ENCODE data around the gene ZDHHC19.
"Not testable (repeated sequence)": the region's sequence is repeated elsewhere in the genome, so short reads cannot be mapped to it uniquely, and the experiment has no call there.

ZDHHC19 gene

DNA sequence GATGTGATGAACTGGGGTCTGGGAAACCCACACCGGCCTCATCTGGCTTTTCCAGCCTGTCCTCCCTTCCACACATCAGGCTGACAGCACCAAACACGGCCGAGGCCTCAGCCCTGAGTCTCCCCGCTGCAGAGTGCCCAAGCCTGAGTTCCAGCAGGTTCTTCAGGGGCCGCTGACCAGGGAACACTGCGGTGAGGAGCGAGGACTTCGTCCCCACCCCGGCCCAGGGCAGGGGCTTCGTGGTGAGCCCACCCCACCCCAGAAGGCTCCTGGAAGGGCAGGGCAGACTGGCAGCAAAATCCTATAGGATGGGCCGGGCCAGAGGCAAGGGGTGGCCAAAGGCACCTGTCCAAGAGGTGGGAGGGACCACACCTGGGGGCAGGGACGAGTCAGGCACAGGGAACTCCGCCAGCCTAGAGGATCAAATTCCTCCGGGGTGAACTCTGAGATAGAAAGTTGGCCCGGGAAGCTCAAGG lies 4.9 kb upstream of the ZDHHC19 start, which contains the start of gene SLC51A:
Gene SLC51A (plus strand): TSS at position 446 of the 476 bp plus-strand sequence. CDS start 179 bp downstream, outside the sequence.
- H3K4me3 ChIP-seq (ENCODE audit: low read depth, low read length), result no peak within 1 kb of the TSS
- no peak for TF ChIP-seq CTCF (IDR thresholded peaks at IDR 0.05; ENCODE audit: insufficient read depth, low read length, missing control alignments)
- CTCF ChIA-PET, result interaction anchor here (2.0 kb wide), 1 partner anchor 19 kb away, joined by 7 read pairs; no protein-coding TSS in a partner anchor
- POLR2A ChIA-PET, result no interaction called here
- no peak for DNase-seq (ENCODE audit: low read depth, low spot score)

GRCh38 chr3:196215493-196216020 lies 4.4 kb upstream of the ZDHHC19 start:
- no peak for DNase-seq (ENCODE audit: low read depth, low spot score)
- CTCF ChIA-PET, result interaction anchor here (2.0 kb wide), 2 partner anchors 18 to 142 kb away, joined by 6 to 7 read pairs; no protein-coding TSS in a partner anchor
- POLR2A ChIA-PET, result no interaction called here
- H3K4me3 ChIP-seq (ENCODE audit: low read depth, low read length), result no peak overlapping the region
- no peak for TF ChIP-seq CTCF (IDR thresholded peaks at IDR 0.05; ENCODE audit: insufficient read depth, low read length, missing control alignments)

- ChIA-PET POLR2A (no interaction called here), CTCF (interaction anchor here (2.0 kb wide), 1 partner anchor 141 kb away, joined by 6 read pairs; no protein-coding TSS in a partner anchor)
- DNase-seq (ENCODE audit: low read depth, low spot score), result no peak
- no peak for TF ChIP-seq CTCF (IDR thresholded peaks at IDR 0.05; ENCODE audit: insufficient read depth, low read length, missing control alignments)
- no peak overlapping the region for H3K4me3 ChIP-seq (ENCODE audit: low read depth, low read length)
Measured at GRCh38 chr3:196214783-196215441, 3.7 kb upstream of the ZDHHC19 start.

GRCh38 chr3:196209944-196210672 lies 1.1 kb downstream of the ZDHHC19 start:
- CTCF ChIA-PET; POLR2A ChIA-PET; DNase-seq (ENCODE audit: low read depth, low spot score); H3K4me3 ChIP-seq (ENCODE audit: low read depth, low read length): not testable (repeated sequence)

GRCh38 chr3:196208942-196209695 lies 2.1 kb downstream of the ZDHHC19 start:
- CTCF ChIA-PET, result no interaction called here

More at GRCh38 chr3:196208942-196209695, 2.1 kb downstream of the ZDHHC19 start:
- TF ChIP-seq CTCF (IDR thresholded peaks at IDR 0.05; ENCODE audit: insufficient read depth, low read length, missing control alignments), result no peak
- DNase-seq (ENCODE audit: low read depth, low spot score), result no peak
- POLR2A ChIA-PET, result no interaction called here
- H3K4me3 ChIP-seq (ENCODE audit: low read depth, low read length), result no peak overlapping the region
